PC-3 (cell line): Measurements from ENCODE around the gene STPG3.

ENCODE experiments used
- EZH2phosphoT487 ChIP-seq: fragments of 300-600 bp; sonication (generic); IDR thresholded peaks from 2 replicates; pipeline ENCODE4 v1.6.1; 2018; ENCODE audit warnings: mild to moderate bottlenecking, antibody characterized with exemption, low read length, borderline replicate concordance
- TF ChIP-seq, protein P1 (sequence below): fragments of 300-600 bp; sonication (generic); conservative IDR thresholded peaks from 2 replicates; pipeline ENCODE4 v1.5.1; 2017; ENCODE audit warnings: antibody characterized with exemption, low read depth, mild to moderate bottlenecking, low read length

DNA sequence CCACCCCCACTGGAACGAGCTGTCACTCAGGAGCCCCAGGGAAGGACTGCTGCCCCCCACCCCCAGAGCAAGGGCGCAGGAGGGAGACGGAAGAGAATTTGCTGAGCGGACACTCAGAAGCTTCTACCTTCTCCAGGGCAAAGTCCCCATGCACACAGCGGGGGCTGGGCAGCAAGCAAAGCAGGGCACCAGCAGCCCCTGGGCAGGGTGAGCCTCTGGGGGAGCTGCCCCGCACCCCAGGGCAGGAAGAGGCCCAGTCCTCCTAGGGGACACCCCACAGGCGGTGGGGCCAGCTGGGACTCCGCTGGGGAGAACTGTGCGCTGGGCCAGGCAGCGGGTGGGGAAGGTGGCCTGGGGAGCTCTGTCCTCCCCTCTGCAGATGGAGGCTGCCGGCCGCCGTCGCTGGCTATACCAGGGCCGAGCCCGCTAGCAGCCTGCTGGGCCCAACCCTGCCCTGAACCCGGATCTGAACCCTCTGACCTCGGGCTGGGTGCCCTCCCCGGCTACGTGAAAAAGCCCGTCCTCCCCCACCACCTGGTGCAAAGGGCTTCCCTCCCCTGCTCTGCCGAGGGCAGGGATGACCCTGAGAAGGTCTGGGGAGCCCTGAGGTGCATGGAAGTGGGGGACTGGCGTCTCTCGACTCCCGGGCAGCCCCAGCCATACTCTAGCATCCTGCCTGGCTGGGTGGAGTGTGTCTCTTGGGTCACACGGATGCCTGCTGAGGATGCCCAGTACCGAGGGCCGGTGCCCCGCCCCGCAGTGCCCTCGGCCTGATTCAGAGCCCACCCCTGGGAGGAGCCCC lies 21.0 kb upstream of the STPG3 start:
- TF ChIP-seq, protein P1, sequence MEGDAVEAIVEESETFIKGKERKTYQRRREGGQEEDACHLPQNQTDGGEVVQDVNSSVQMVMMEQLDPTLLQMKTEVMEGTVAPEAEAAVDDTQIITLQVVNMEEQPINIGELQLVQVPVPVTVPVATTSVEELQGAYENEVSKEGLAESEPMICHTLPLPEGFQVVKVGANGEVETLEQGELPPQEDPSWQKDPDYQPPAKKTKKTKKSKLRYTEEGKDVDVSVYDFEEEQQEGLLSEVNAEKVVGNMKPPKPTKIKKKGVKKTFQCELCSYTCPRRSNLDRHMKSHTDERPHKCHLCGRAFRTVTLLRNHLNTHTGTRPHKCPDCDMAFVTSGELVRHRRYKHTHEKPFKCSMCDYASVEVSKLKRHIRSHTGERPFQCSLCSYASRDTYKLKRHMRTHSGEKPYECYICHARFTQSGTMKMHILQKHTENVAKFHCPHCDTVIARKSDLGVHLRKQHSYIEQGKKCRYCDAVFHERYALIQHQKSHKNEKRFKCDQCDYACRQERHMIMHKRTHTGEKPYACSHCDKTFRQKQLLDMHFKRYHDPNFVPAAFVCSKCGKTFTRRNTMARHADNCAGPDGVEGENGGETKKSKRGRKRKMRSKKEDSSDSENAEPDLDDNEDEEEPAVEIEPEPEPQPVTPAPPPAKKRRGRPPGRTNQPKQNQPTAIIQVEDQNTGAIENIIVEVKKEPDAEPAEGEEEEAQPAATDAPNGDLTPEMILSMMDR = no peak
- TF ChIP-seq EZH2phosphoT487 = no peak
